NCI-H2107 treated with DMSO at 0.1 percent for 48 hours (cell line): Measurements from ENCODE around the gene RDH13.
"Not testable (repeated sequence)": the region's sequence is repeated elsewhere in the genome, so short reads cannot be mapped to it uniquely, and the experiment has no call there.

Source experiments
- DNase-seq: peaks from one replicate; lab custom pipeline; 2025; ENCODE audit not compliant: unreplicated experiment; lab: John Stamatoyannopoulos, UW

Gene RDH13

DNA sequence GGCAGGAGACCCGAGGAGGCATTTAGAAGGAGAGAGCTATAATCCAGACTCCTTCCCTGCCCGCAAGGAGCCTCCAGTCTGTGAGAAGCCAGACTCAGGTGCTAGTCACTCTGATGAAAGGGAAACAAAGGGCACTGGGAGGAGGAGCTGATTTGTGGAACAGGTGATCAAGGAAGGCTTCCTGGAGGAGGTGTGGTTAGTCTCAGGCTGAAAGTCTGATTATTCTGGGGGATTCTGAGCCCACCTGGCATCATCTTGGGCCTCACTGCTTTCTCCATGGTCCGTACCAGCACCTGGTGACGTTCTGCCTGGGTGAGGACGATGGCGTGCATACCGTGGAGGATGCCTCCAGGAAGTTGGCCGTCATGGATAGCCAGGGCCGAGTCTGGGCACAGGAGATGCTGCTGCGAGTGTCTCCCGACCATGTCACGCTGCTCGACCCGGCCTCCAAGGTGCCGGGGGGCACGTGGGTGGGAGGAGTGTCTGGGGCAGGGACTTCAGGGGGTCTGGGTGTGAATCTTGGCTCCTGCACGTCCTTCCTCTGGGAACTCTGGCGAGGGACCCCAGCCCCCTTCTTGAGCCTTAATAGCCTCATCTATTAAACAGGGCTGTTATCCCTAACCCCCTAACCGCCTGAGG is 16.6 kb upstream of the RDH13 start:
- DNase-seq, result no peak

DNA sequence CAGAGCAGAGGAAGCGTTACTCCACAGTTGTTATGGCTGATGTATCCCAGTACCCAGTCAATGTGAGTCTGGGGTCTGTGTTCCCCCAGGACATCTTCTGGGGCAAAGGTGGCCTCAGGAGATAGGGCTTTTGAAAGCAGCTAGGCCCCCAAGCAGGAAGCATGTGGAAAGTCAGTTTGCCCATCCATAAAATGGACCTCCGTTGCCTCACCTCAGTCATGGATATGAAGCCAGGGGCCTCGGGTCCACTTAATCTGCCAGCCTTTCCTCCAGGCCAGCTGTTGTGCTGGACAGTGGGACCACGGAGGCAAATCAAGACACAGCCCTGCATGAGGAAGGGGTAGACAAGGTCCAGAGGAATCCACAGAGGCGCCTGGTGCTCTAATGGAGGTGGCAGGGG is 16.0 kb upstream of the RDH13 start:
- no peak for DNase-seq

DNA sequence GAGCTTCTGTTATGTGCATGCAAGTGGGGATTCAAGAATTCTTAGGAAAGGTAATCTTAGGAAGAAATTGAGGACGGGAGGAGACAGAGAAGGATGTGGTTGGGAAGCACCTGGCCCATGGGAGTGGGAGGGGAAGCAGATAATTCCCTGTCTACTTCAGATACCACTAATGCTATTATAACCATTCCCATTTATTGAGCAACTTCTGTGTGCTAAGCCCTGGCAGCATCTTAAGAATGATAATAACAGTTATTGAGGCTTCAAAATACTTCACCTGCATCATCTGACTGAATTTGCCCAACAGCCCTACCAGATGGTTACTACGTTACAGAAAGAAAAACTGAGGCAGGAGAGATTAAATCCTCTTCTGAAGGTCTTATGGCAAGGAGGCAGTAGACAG is 14.2 kb upstream of the RDH13 start:
- DNase-seq, result no peak

DNA sequence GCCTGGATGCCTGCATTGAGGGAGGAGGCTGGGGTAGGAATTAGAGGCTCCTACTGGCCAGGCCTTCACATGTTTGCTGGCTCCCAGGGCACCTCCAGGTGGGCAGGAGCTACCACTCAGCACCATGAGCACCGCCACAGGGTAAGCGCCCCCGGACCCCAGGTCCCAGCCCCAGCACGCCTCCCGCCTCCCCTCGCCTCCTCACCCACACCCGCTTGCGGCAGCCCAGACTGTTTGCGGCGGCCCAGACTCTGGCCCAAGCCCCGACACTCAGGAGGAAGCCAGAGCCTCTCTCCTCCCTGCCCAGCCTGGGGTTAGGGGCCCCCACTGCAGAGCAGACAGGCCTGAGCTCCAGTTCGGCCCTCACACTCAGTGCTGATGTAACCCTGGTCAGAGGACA is 13.4 kb upstream of the RDH13 start:
- DNase-seq, result no peak

DNA sequence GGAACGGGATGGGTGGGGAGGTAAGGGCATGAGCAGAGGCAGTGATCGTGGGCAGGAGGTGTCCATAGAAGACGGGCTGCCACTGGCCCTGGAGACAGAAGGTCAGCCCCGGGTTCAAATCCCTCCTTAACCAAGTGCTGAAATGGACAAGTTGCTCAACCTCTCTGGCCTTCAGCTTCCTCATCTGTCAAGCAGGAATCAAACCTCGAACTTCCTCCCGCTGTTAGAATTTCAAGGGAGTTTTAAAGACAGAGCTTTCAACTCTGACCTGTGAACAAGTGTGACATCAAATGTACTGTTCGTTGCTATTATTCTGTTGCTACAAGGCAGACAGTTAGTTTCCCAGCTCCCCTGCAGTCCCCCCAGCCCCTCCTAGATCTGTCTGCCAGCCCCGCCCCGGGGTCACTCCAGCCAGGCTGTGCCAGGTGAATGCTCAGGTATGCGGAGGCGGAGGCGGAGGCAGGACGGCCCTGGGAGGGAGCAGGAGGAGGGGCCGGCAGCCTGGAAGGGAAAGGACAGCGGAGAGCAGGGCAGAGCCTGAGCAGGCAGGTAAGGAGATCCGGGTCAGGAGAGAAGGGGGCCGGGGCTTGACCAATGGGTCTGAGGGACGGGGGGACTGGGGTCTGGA is 12.5 kb upstream of the RDH13 start, which contains the start of gene EPS8L1:
TSS of gene EPS8L1 (plus strand) at position 499 of the 628 bp plus-strand sequence. CDS start 576 bp downstream, outside the sequence.
- no peak for DNase-seq

DNA sequence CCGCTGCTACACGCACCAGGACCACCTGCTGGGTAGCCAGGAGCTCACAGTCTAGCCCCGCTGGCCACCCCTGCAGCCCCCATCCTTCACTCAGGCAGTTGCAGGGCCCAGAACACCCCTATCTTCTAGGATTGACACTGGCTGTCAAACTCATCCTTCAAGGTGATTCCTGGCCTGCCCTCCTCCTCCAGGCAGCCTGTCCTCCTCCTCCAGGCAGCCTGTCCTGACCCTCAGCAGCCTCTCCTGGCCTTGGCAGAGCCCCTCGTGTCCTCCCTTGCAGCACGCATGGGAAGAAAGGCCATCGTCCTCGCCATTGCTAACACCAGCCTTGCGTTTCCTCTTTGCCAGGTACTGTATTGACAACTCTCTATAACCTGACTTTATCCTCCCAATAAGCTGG is 9.0 kb upstream of the RDH13 start:
- DNase-seq, result no peak

DNA sequence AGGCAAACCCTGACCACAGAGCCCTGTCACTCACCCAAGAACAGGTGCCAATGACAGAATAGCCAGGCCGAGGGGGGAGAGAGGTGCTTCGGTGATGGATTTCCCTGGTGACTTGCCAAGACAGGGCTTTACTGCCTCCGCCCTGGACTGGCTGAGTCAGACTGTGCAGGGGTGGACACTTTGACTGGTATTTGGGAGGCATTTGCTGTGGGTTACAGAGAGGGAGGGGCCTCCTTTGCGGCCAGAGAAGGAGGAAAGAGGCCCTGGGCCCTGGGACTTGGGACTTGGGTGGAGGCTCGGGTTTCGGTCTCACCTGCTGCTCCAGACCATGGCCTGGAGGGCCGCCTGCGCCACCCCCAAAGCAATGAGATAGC is 8.2 kb upstream of the RDH13 start:
- no peak for DNase-seq

DNA sequence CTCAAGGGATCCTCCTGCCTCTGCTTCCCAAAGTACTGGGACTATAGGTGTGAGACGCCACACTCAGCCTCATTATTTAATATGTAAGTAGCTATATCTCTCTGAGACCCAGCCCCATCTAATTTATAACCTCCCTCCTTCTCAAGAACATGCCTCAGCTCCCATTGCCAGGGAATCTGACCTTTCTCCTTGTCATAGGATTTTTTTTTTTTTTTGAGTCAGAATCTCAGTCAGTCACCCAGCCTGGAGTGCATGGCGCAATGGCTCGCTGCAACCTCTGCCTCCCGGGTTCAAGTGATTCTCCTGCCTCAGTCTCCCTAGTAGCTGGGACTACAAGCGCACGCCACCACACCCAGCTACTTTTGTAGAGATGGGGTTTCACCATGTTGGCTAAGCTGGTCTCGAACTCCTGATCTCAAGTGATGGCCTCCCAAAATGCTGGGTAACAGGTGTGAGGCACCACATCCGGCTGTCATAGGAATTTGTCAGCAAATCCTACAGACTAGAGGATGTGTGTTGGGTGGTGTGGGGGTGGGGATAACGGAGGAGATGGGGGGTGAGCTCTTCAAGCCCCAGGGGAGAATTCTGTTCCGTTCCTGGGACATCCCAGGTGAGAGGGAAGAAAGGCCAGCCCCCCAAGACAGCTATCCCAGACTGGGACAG is 7.6 kb upstream of the RDH13 start:
- no peak for DNase-seq

DNA sequence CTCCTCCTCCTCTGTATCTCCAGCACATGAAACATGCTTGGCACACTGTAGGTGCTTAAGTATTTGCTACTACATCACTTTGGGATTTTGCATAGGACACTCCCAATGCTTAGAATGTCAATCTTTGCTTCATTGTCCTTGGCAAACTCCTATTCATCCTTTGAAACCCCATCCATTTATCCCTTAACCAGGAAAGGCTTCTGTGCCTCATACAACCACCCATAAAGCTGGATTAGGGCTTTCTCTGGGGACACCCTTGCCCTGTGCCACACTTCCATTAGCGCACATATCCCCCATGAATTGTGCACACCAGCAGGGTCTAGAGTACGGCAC is 6.9 kb upstream of the RDH13 start:
- DNase-seq, result no peak

DNA sequence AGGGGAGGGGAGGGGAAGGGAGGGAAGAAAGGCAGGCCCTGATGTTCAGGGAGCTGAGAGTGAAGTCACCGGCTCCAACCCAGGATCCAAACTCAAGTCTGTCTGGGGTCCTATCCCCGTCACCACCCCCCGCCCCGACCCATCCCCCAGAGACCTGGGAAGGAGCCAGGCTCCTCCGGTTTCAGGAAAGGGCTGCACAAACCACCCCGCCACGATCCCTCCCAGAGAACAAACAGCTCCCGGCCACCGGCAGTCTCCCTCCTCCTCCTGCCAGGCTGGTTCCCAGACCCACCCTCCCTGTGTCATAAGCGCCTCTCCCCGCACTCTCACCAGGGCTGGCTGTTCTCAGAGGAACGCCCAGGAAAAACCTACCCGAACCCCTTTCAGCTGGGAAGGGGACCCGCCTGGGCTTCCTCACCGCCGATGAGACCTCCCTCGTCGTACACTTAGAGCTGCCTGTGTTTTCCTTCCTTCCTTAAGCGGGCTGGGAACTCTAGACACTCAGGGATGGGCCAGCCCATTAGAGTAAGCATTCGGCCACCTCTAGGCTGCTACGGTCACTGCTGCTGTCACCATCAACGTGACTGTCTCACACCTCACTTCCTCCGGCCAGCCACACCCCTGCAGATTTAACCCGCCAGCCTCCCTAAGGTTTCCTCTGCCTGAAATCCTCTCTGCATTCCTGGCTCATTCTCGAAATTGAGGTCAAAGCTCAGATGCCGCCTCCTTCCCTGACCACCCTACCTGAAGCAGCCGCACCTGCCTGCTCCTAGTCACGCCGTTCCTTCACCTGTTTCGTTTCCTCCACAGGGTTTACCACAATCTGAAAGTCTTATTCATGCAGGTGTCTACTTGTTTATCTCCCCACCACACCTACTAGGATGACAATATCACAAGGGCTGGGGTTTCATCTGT is 6.3 kb upstream of the RDH13 start:
- peak; percentile 14 for DNase-seq

DNA sequence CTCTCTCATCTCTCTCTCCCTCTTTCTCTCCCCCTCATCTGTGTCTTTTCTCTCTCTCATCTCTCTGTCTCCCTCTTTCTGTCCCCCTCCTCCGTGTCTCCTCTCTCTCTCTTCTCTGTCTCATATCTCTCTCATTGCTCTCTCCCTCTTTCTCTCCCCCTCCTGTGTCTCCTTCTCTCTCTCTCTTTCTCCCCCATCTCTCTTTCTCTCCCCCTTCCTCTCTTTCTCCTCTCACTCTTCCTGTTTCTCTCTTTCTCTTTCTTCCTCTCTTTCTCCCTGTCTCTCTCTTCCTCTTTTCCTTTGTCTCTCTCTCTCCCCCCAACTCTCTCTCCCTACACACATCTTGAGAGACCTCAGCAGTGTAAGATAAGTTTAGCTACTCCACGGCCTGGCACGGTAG is 4.9 kb upstream of the RDH13 start:
- no peak for DNase-seq

DNA sequence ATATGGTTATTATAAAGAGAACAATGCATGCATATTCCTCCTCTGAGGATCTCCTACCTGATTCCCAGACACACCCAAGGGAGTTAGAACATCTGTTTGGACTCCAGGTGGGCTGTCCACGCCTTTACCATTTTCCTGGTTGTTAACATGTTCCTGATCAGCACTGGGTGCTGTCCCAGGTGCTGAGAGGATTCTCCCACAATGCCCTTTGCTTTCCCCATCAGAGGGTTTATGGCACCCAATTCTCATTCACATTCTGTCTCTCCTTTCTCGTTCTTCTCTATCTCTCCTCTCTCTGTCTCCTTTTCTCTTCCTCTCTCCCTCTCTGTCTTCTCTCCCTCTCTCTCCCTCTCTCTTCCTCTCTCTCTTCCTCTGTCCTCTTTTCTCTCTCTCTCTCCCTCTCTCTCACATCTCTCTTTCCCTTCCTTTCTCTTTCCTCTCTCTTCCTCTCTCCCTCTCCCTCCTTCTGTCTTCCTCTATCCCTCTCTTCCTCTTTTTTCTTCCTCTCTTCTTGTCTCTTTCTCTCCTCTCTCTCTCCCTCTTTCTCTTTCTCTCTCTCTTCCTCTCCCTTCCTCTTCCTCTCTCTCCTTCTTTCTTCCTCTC is 3.3 kb upstream of the RDH13 start:
- no peak for DNase-seq

DNA sequence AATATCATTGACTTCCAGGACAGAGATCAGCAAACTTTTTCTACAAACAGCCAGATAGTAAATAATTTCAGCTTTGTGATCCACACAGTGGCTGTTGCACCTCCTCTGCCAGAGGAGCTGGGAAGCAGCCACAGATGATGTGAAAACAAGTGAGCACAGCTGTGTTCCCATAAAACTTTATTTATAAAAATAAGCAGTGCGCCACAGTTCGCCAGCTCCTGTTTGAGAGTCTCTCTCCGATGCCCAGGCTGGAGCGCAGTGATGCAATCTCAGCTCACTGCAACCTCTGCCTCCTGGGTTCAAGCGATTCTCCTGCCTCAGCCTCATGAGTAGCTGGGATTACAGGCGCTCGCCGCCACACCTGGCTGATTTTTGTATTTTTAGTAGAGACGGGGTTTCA is 2.6 kb upstream of the RDH13 start:
- DNase-seq, result not testable (repeated sequence)

DNA sequence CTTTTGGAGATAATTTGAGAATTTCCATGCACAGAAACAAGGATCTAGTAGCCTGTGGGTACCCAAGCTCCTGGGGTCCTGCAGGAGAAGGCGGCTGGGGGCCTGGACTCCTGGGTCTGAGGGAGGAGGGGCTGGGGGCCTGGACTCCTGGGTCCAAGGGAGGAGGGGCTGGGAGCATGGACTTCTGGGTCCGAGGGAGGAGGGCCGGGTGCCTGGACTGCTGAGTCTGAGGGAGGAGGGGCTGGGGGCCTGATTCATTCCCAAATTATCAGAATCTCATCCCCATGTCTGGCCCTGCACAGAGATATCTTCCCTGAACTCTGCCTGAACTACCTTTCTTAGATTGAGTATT is 520 bp upstream of the RDH13 start:
- no peak for DNase-seq

DNA sequence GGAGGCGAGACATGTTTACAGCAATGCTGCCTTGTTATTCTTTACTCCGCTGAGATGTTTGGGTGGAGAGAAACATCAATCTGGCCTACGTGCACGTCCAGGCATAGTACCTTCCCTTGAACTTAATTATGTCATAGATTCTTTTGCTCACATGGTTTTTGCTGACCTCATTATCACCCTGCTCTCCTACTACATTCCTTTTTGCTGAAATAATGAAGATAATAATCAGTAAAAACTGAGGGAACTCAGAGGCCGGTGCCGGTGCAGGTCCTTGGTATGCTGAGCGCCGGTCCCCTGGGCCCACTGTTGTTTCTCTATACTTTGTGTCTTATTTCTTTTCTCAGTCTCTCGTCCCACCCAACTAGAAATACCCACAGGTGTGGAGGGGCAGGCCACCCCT is 2.7 kb downstream of the RDH13 start:
- DNase-seq, result not testable (repeated sequence)

DNA sequence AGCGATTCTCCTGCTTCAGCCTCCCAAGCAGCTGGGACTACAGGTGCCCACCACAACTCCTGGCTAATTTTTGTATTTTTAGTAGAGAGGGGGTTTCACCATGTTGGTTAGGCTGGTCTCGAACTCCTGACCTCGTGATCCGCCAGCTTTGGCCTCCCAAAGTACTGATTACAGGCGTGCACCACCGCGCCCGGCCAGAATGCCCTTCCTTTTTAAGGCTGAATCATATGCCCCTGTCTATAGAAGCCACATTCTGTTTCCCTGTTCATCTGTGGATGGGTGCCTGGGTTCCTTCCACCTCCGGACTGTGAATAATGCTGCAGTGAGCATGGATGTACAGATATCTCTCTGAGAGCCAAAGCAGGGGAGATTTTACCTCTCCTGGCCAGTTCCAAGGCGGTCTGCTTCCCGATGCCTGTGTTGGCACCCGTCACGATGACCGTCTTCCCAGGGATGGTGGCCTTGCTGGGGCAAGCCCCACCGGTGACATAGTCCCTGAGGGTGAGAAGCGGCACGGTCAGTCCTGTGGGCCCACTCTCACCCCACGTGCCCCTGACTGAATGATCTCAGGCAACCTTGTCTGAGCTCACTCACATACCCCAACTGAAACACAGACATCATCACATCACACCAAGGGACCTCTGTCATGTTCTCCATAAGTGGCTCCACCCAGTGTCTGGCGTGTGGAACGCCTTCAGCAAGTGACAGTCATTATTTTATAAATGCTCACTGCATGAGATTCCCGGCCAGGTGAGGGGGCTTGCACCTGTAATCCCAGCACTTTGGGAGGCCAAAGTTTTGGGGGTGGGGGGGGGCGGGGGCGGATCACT is 4.0 kb downstream of the RDH13 start:
- no peak for DNase-seq

DNA sequence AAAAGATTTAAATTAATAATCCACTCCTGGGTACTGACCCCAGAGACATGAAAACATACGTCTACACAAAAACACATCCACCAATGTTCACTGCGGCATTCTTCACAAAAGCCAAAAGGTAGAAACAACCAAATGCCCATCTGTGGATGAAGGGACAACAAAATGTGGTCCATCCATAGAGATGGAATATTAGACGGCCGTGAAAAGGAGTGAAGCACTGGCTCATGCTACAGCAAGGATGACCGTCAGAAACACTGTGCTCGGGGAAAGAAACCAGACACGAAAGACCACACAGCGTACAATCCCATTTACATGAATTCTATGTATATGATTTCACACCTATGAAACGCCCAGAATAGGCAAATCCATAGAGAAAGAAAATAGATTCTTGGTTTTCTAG is 6.1 kb downstream of the RDH13 start:
- no peak for DNase-seq

DNA sequence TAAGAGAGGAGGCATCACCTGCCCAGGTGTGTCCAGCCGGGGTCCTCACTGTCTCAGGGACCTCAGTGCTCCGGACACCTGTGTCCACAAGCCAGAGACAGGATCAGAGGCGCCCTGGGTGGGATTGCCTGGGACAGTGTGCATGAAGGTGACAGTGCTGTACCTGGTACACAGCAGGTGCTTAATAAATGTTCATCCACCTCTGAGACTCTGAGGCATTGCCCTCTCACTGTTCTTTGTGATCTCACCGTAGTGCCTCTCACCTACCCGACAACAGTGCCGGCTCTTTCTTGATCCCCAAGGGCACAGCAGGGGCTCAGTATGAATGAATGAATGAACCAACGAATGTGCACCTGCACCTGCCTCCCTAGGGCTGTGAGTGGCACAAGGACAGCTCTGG is 9.2 kb downstream of the RDH13 start:
- no peak for DNase-seq

DNA sequence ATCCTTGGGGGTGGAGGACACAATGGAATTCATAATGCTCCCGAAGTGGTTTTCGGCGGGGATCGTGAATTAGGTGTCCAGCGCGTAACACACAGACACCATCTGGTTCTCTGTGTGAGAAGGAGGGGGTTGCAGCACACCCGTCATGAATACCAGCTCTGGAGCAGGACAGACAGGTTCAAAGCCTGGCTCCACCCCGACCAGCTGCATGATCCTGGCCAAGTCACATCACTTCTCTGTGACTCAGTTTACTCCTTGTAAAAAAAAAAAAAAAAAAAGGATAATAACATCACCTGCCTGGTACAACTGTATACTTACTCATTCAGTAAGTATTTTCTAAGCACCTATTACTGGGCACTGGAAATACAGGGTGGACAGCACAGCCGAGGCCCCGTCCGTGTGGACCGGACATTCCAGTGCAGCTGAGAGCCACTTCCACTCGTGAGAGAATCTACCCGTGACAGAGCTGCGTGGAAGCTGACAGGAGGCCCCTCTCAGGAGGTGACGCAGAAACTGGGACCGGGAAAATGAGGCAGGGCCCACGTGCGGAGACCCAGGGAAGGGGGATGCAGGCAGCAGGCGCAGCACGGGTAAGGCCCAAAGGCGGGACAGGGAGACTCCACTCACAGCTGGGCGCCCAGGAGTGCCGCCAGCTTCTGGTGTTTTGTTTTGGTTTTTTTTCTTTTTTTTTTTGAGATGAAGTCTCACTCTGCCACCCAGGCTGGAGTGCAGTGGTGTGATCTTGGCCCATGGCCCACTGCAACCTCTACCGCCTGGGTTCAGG is 12.0 kb downstream of the RDH13 start:
- no peak for DNase-seq

DNA sequence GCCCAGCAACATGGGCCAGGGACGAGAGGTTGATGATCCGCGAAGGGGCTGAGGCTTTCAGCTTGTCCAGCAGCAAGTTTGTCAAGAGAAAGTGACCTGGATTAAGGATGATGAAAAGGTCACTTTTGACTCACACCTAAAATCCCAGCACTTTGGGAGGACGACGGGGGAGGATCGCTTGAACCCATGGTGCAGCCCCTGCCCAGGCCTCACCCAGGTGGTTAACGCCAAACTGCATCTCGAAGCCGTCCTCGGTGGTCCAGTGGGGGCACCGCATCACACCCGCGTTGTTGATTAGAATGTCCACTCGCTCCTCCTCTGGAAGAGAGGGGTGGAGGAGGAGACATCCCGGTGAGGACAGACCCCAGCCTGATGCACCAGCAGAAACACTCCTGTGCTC is 14.5 kb downstream of the RDH13 start:
- no peak for DNase-seq
